SU-DHL-6 (cell line): ENCODE results near the gene SSX2IP.

Experiments
- H2AFZ ChIP-seq: fragments of 200-600 bp; sonication (generic); 2 replicates; pipeline ENCODE4 v1.6.1; 2014; ENCODE audit warnings: low read depth, mild to moderate bottlenecking, moderate library complexity, mixed read lengths, antibody characterized with exemption, low read length; ENCODE audit not compliant: severe bottlenecking
- H3F3A ChIP-seq: fragments of 200-600 bp; shearing (Covaris generic); 2 replicates; pipeline ENCODE4 v1.6.0; 2016; ENCODE audit warnings: antibody characterized with exemption, mild to moderate bottlenecking; ENCODE audit not compliant: insufficient read depth
- H3K27ac ChIP-seq: fragments of 200-600 bp; sonication (generic); 2 replicates; pipeline ENCODE4 v1.5.1; 2016; ENCODE audit warnings: low read depth, mild to moderate bottlenecking, low read length, moderate library complexity, mixed read lengths
- H3K27me3 ChIP-seq: fragments of 200-600 bp; sonication (generic), shearing (Covaris generic); 2 replicates; pipeline ENCODE4 v1.6.0; 2014; ENCODE audit warnings: mild to moderate bottlenecking, low read length
- H3K36me3 ChIP-seq: fragments of 200-600 bp; sonication (generic); 2 replicates; pipeline ENCODE4 v1.6.1; 2014; ENCODE audit warnings: mild to moderate bottlenecking, low read length, mixed read lengths
- H3K4me2 ChIP-seq: fragments of 300-600, 200-600 bp; shearing (Covaris generic), sonication (generic); 2 replicates; pipeline ENCODE4 v1.6.0; 2014; ENCODE audit warnings: low read length, low read depth, mild to moderate bottlenecking; ENCODE audit not compliant: poor library complexity, severe bottlenecking
- H3K4me3 ChIP-seq: fragments of 200-600 bp; sonication (generic); 2 replicates; pipeline ENCODE4 v1.5.1; 2014; ENCODE audit warnings: antibody characterized with exemption, low read length, mild to moderate bottlenecking, mixed read lengths; ENCODE audit not compliant: insufficient read depth, poor library complexity, severe bottlenecking
- H3K79me2 ChIP-seq: fragments of 200-600 bp; sonication (generic); 2 replicates; pipeline ENCODE4 v1.6.1; 2014; ENCODE audit warnings: mild to moderate bottlenecking, low read length, moderate library complexity; ENCODE audit not compliant: insufficient read depth
- H3K9ac ChIP-seq: fragments of 200-600 bp; sonication (generic); 2 replicates; pipeline ENCODE4 v1.7.0; 2014; ENCODE audit warnings: mild to moderate bottlenecking, low read length
- H3K9me2 ChIP-seq: fragments of 200-600 bp; sonication (generic); replicated peaks from 2 replicates; pipeline ENCODE4 v1.6.1; 2014; ENCODE audit warnings: low read length; ENCODE audit not compliant: insufficient read depth
- H3K9me3 ChIP-seq: fragments of 200-600 bp; sonication (generic); 2 replicates; pipeline ENCODE4 v1.6.1; 2014; ENCODE audit warnings: low read length, mixed read lengths; ENCODE audit not compliant: insufficient read depth
- H4K20me1 ChIP-seq: fragments of 200-600 bp; sonication (generic); 2 replicates; pipeline ENCODE4 v1.6.1; 2014; ENCODE audit warnings: low read depth, mild to moderate bottlenecking, antibody characterized with exemption, low read length, moderate library complexity, mixed read lengths
- EZH2phosphoT487 ChIP-seq: fragments of 200-600 bp; sonication (generic), shearing (Covaris generic); conservative IDR thresholded peaks from 2 replicates; pipeline ENCODE4 v1.6.1; 2018; ENCODE audit warnings: mild to moderate bottlenecking, antibody characterized with exemption, low read length, moderate library complexity, mixed read lengths
- TF ChIP-seq, protein P1 (sequence below): fragments of 200-600 bp; sonication (generic); IDR thresholded peaks from one replicate; pipeline ENCODE4 v1.5.1; 2017; ENCODE audit warnings: antibody characterized with exemption, mild to moderate bottlenecking, low read length, moderate library complexity; ENCODE audit not compliant: insufficient read depth, poor library complexity, severe bottlenecking

SSX2IP gene

DNA sequence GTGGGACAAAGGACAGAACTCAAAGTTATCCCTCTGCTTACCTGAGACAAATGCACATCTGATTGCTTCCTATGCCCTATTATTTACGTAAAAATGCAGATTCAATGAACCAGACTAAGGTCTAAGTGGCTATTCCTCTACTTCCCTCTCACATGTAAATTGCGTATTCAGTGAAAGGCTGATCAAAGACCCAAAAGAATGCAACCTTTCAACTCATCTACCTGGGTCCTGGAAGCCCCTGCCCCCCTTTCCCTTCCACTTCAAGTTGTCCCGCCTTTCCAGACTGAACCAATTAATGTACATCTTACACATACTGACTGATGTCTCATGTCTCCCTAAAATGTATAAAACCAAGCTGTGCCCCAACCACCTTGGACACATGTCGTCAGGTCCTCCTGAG, 14.6 kb downstream of the SSX2IP start:
- H3K4me2 ChIP-seq: no peak overlapping the region
- H3K9ac ChIP-seq: no peak overlapping the region
- no peak for TF ChIP-seq EZH2phosphoT487
- TF ChIP-seq, protein P1, sequence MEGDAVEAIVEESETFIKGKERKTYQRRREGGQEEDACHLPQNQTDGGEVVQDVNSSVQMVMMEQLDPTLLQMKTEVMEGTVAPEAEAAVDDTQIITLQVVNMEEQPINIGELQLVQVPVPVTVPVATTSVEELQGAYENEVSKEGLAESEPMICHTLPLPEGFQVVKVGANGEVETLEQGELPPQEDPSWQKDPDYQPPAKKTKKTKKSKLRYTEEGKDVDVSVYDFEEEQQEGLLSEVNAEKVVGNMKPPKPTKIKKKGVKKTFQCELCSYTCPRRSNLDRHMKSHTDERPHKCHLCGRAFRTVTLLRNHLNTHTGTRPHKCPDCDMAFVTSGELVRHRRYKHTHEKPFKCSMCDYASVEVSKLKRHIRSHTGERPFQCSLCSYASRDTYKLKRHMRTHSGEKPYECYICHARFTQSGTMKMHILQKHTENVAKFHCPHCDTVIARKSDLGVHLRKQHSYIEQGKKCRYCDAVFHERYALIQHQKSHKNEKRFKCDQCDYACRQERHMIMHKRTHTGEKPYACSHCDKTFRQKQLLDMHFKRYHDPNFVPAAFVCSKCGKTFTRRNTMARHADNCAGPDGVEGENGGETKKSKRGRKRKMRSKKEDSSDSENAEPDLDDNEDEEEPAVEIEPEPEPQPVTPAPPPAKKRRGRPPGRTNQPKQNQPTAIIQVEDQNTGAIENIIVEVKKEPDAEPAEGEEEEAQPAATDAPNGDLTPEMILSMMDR: no peak
- no peaks in the 10 kb centered on the region; the same call in 1 of the 2 replicates for H3K79me2 ChIP-seq
- H2AFZ ChIP-seq: no peak overlapping the region
- no peaks in the 10 kb centered on the region for H3K9me2 ChIP-seq
- H3K27me3 ChIP-seq: no peaks in the 10 kb centered on the region
- H3K36me3 ChIP-seq: no peaks in the 10 kb centered on the region
- no peak overlapping the region for H3K4me3 ChIP-seq
- H4K20me1 ChIP-seq: no peaks in the 10 kb centered on the region
- H3K9me3 ChIP-seq: no peaks in the 10 kb centered on the region
- no peak overlapping the region for H3K27ac ChIP-seq
- H3F3A ChIP-seq: no peaks in the 10 kb centered on the region

- H3K9ac ChIP-seq: no peak overlapping the region
- H4K20me1 ChIP-seq: no peaks in the 10 kb centered on the region
- no peak overlapping the region for H3K27ac ChIP-seq
- H3K4me2 ChIP-seq: no peak overlapping the region
- H3K79me2 ChIP-seq: no peaks in the 10 kb centered on the region; the same call in 1 of the 2 replicates
- H3K27me3 ChIP-seq: no peaks in the 10 kb centered on the region
- TF ChIP-seq EZH2phosphoT487: no peak
- TF ChIP-seq, protein P1: no peak
- no peaks in the 10 kb centered on the region for H3F3A ChIP-seq
- H3K9me3 ChIP-seq: no peaks in the 10 kb centered on the region
- H3K36me3 ChIP-seq: no peaks in the 10 kb centered on the region
- no peaks in the 10 kb centered on the region for H3K9me2 ChIP-seq
- no peak overlapping the region for H2AFZ ChIP-seq
- no peak overlapping the region for H3K4me3 ChIP-seq
Measured at GRCh38 chr1:84675106-84675505, 15.2 kb downstream of the SSX2IP start.

- H3K9me2 ChIP-seq: no peaks in the 10 kb centered on the region
- no peaks in the 10 kb centered on the region for H3K9me3 ChIP-seq
- H3K27me3 ChIP-seq: no peaks in the 10 kb centered on the region
- H3K36me3 ChIP-seq: no peaks in the 10 kb centered on the region
- no peak overlapping the region for H2AFZ ChIP-seq
- H3K4me2 ChIP-seq: no peak overlapping the region
- H4K20me1 ChIP-seq: no peaks in the 10 kb centered on the region
- TF ChIP-seq EZH2phosphoT487: no peak
- TF ChIP-seq, protein P1: no peak
- H3K79me2 ChIP-seq: no peaks in the 10 kb centered on the region; the same call in 1 of the 2 replicates
- no peak overlapping the region for H3K9ac ChIP-seq
- H3K27ac ChIP-seq: no peak overlapping the region
- H3K4me3 ChIP-seq: no peak overlapping the region
- H3F3A ChIP-seq: no peaks in the 10 kb centered on the region
Measured at GRCh38 chr1:84674705-84675104, 15.6 kb downstream of the SSX2IP start.
